ENCODE data around the gene CLEC2A. TPM values are rescaled to one million over a fixed set of nuclear protein-coding genes. Genes with fewer than 3 reads are reported as not detected.

Gene CLEC2A
- total and polyA plus RNA-seq, 9 of the 15 experiments (the other 6 are each of a cell fraction or from before 2014, with no cell fraction given) = not detected

- TF ChIP-seq EHMT2 (IDR thresholded peaks at IDR 0.05) = no peak
- no peak for TF ChIP-seq ZNF121 (CRISPR knock-in tag; conservative IDR thresholded peaks at IDR 0.05)
- TF ChIP-seq NELFE (IDR thresholded peaks at IDR 0.05; ENCODE audit: insufficient read depth, insufficient read length) = no peak
- no peak for TF ChIP-seq THAP7 (CRISPR knock-in tag; IDR thresholded peaks at IDR 0.05)
- TF ChIP-seq STAT5B (CRISPR knock-in tag; IDR thresholded peaks at IDR 0.05) = no peak
- TF ChIP-seq EZH2 (IDR thresholded peaks at IDR 0.05; ENCODE audit: borderline replicate concordance, low read depth, low read length) = no peak
- TF ChIP-seq HDGF (IDR thresholded peaks at IDR 0.05) = no peak
- TF ChIP-seq HNRNPLL (IDR thresholded peaks at IDR 0.05; ENCODE audit: low read depth, low read length, poor library complexity, severe bottlenecking) = no peak
- no peak for TF ChIP-seq FOS (IDR thresholded peaks at IDR 0.05; ENCODE audit: extremely low read depth, insufficient read length)
- TF ChIP-seq SAFB2 (IDR thresholded peaks at IDR 0.05; ENCODE audit: borderline replicate concordance, low read depth, low read length, severe bottlenecking) = no peak
- no peak for TF ChIP-seq ZNF511 (CRISPR knock-in tag; IDR thresholded peaks at IDR 0.05)
- TF ChIP-seq DIDO1 (tag; IDR thresholded peaks at IDR 0.05; ENCODE audit: low read depth) = no peak
- TF ChIP-seq CBFB (CRISPR knock-in tag; IDR thresholded peaks at IDR 0.05) = no peak
- no peak for TF ChIP-seq FOXP1 (CRISPR knock-in tag; IDR thresholded peaks at IDR 0.05)
- TF ChIP-seq ZNF644 (tag; IDR thresholded peaks at IDR 0.05; ENCODE audit: low read depth) = no peak
- no peak for TF ChIP-seq PBX2 (CRISPR knock-in tag; IDR thresholded peaks at IDR 0.05; ENCODE audit: low read depth)
- no peak for TF ChIP-seq PBX2 (tag; conservative IDR thresholded peaks at IDR 0.05; ENCODE audit: low read depth)
- intact Hi-C loops (cut with micrococcal nuclease) (no loop called here), in situ Hi-C loops (cut with MboI) (no loop called here)
- ATAC-seq (no peak), FAIRE-seq (no peak), DNase-seq (ENCODE audit: extremely low read depth in 1 of 4, low spot score in 3 of 4) (no peak)
- H3K9me3 ChIP-seq (replicated peaks; ENCODE audit: control insufficient read depth, insufficient read depth, low read depth, low read length) = no peaks in the 10 kb centered on the region
- BruUV-seq (replicated peaks) = no TSS peak
- 0% methylated on average over 2 of the region's 2 CpGs for WGBS (ENCODE audit: insufficient coverage, low coverage, missing lambda C conversion rate)
- no peak overlapping the region for H3K27ac ChIP-seq (ENCODE audit: extremely low read depth, low read depth, low read length)
- peaks cover 0 to 4% of the 10 kb centered on the region in 2 experiments; a peak in 2 of 5 replicates for H3K4me1 ChIP-seq (replicated peaks in 1 of 2; ENCODE audit: control insufficient read depth in 2 of 2, insufficient read depth in 2 of 2, low read length in 2 of 2)
- CTCF ChIA-PET (ENCODE audit: low intra/inter-chr PET ratio) = no interaction called here
- H3K27me3 ChIP-seq (ENCODE audit: control insufficient read depth in 2 of 2, insufficient read depth in 2 of 2, low read length in 2 of 2) = peaks cover 3 to 11% of the 10 kb centered on the region in 2 experiments
- H3K4me2 ChIP-seq (ENCODE audit: insufficient read depth, low read length) = no peak overlapping the region
- no peak overlapping the region for H3K4me3 ChIP-seq
- no peaks in the 10 kb centered on the region for H3K36me3 ChIP-seq (ENCODE audit: control insufficient read depth, insufficient read depth, low read length)
- no peak overlapping the region for H2AFZ ChIP-seq (ENCODE audit: low read depth, low read length)
- H3K79me2 ChIP-seq (ENCODE audit: control insufficient read depth, insufficient read depth, low read length) = no peaks in the 10 kb centered on the region
- no peak overlapping the region for H3K9ac ChIP-seq (ENCODE audit: insufficient read depth in 1 of 2, low read depth in 2 of 2, low read length in 2 of 2)
- no peaks in the 10 kb centered on the region for H4K20me1 ChIP-seq (replicated peaks; ENCODE audit: control insufficient read depth, insufficient read depth, low read length)
- POLR2A ChIA-PET = no interaction called here
- no peaks in the 10 kb centered on the region for H3K9me1 ChIP-seq (ENCODE audit: control insufficient read depth, insufficient read depth, low read length)
Observed at GRCh38 chr12:9944391-9944790, 12.2 kb upstream of the CLEC2A start.
